Gastrocnemius medialis (tissue), 4 donors: ENCODE results near the gene ZMYND8. TPM values are rescaled to one million over a fixed set of nuclear protein-coding genes. Genes with fewer than 3 reads are reported as not detected.

ENCODE experiments used
- ATAC-seq, 2 donors: fragments of 150-250 bp; one replicate each; pipeline ENCODE4 v1.9.1; 2016
- DNase-seq, 2 donors: peaks; one replicate each; pipeline ENCODE4 v3.0.0-alpha.2; 2019
- H3K27ac ChIP-seq, 4 donors: fragments of 200-600 bp; sonication (generic); 1 replicate in 1 of 4; 2 replicates in 3 of 4; pipeline ENCODE4 v1.5.1; 2016 to 2018; ENCODE audit warnings: mild to moderate bottlenecking in 2 of 4, moderate library complexity in 1 of 4
- H3K27me3 ChIP-seq, 3 donors: fragments of 200-600 bp; sonication (generic) in 2 of 3; 1 replicate in 1 of 3; 2 replicates in 2 of 3; pipeline versions ENCODE4 v1.5.1 to v1.6.0; 2016 to 2019; ENCODE audit warnings: mild to moderate bottlenecking in 1 of 3, moderate library complexity in 1 of 3
- H3K36me3 ChIP-seq, 2 donors: fragments of 200-600 bp; sonication (generic) in 1 of 2; one replicate each; pipeline ENCODE4 v1.5.1; 2017 to 2018
- H3K4me1 ChIP-seq, 2 donors: fragments of 200-600 bp; sonication (generic) in 1 of 2; one replicate each; pipeline ENCODE4 v1.5.1; 2016 to 2017; ENCODE audit warnings: mild to moderate bottlenecking in 2 of 2
- H3K4me3 ChIP-seq, 4 donors: fragments of 200-600 bp; sonication (generic) in 3 of 4; 1 replicate in 1 of 4; 2 replicates in 3 of 4; pipeline ENCODE4 v1.5.1; 2016 to 2019; ENCODE audit warnings: mild to moderate bottlenecking in 2 of 4
- H3K9me3 ChIP-seq, 3 donors: fragments of 200-600 bp; sonication (generic) in 2 of 3; 1 replicate in 1 of 3; 2 replicates in 2 of 3; pipeline ENCODE4 v1.5.1; 2016 to 2019
- CTCF ChIP-seq, 5 experiments: fragments of 450-650 bp in 3 of 5; fragments of 200-600 bp in 2 of 5; sonication (generic) in 2 of 5; IDR thresholded peaks in 4 of 5; conservative IDR thresholded peaks in 1 of 5; 1 replicate in 4 of 5; 2 replicates in 1 of 5; pipeline ENCODE4 v1.5.1; 2016 to 2019; ENCODE audit warnings: antibody characterized with exemption in 5 of 5, mild to moderate bottlenecking in 3 of 5, moderate library complexity in 3 of 5
- POLR2A ChIP-seq, 2 donors: fragments of 450-650 bp; IDR thresholded peaks; one replicate each; pipeline ENCODE4 v1.6.1; 2017; ENCODE audit warnings: antibody characterized with exemption in 2 of 2, mild to moderate bottlenecking in 2 of 2, moderate library complexity in 2 of 2
- in situ Hi-C, 4 donors: fragments of 200-750 bp; cut with MboI; loops; one replicate each; pipeline versions ENCODE4 v1.15.0 to v1.8.0; 2017; ENCODE audit warnings: low sequenced_read_pairs in 4 of 4
- intact Hi-C: fragments of 100-400 bp; cut with DNase I; formaldehyde crosslinking; loops from one replicate; pipeline ENCODE4 v1.15.1; 2023; ENCODE audit warnings: low total_unique reads
- total RNA-seq, 4 donors: library from RNA; depleted of rRNA; stranded (reverse); fragments of >200 nt; gene quantifications; one replicate each; pipeline versions ENCODE4 v1.1.0 to v1.2.3, GENCODE V29; 2016

The ZMYND8 gene
- total RNA-seq, 4 donors from 2014 or later: 15.1 to 32.2 (median 19.7) TPM

- H3K27ac ChIP-seq: peak overlapping the region; percentile 78 to 91 (median 83)
- H3K9me3 ChIP-seq: no peaks in the 10 kb centered on the region
- TF ChIP-seq CTCF (IDR thresholded peaks at IDR 0.05 in 4 of 5, conservative IDR thresholded peaks at IDR 0.05 in 1 of 5) (no peak), POLR2A (IDR thresholded peaks at IDR 0.05) (no peak)
- no peaks in the 10 kb centered on the region for H3K36me3 ChIP-seq
- in situ Hi-C loops (no loop called here), intact Hi-C loops (no loop called here)
- ATAC-seq: no peak
- peaks cover 41 to 60% of the 10 kb centered on the region in 2 donors for H3K4me1 ChIP-seq
- no peak overlapping the region for H3K4me3 ChIP-seq
- no peaks in the 10 kb centered on the region for H3K27me3 ChIP-seq
- no peak for DNase-seq
Measured at GRCh38 chr20:47338131-47338628, 18.3 kb downstream of the ZMYND8 start.

- ATAC-seq (no peak), DNase-seq (no peak)
- TF ChIP-seq POLR2A (IDR thresholded peaks at IDR 0.05): no peak
- no peak for TF ChIP-seq CTCF (IDR thresholded peaks at IDR 0.05 in 4 of 5, conservative IDR thresholded peaks at IDR 0.05 in 1 of 5)
- intact Hi-C loops: loop anchor here (2.0 kb wide), 1 partner anchor 19 kb away; the partner anchor contains the start of gene ZMYND8
- no peak overlapping the region for H3K4me3 ChIP-seq
- H3K9me3 ChIP-seq: no peaks in the 10 kb centered on the region
- H3K4me1 ChIP-seq: peaks cover 43 to 63% of the 10 kb centered on the region in 2 donors
- no peaks in the 10 kb centered on the region for H3K36me3 ChIP-seq
- H3K27ac ChIP-seq: peak overlapping the region; percentile 78 to 91 (median 83)
- in situ Hi-C loops: no loop called here
- H3K27me3 ChIP-seq: no peaks in the 10 kb centered on the region
Measured at GRCh38 chr20:47337413-47337812, 19.1 kb downstream of the ZMYND8 start.

- Histone ChIP-seq H3K9me3 (no peaks in the 10 kb centered on the region), H3K27ac (peak overlapping the region; percentile 78 to 91 (median 83)), H3K27me3 (no peaks in the 10 kb centered on the region), H3K4me3 (peak overlapping the region; percentile 8 to 40 (median 16)), H3K4me1 (peaks cover 52 to 74% of the 10 kb centered on the region in 2 donors), H3K36me3 (no peaks in the 10 kb centered on the region)
- DNase-seq: peak; percentile 69 to 81
- intact Hi-C loops: loop anchor here (2.0 kb wide), 1 partner anchor 21 kb away; the partner anchor contains the start of gene ZMYND8
- ATAC-seq: peak; percentile 59 to 75
- TF ChIP-seq POLR2A (IDR thresholded peaks at IDR 0.05): peak; percentile 11 to 24
- TF ChIP-seq CTCF (IDR thresholded peaks at IDR 0.05 in 4 of 5, conservative IDR thresholded peaks at IDR 0.05 in 1 of 5): no peak
- in situ Hi-C loops: no loop called here
Measured at GRCh38 chr20:47336129-47336754, 20.3 kb downstream of the ZMYND8 start.

- intact Hi-C loops (loop anchor here (2.0 kb wide), 2 partner anchors 17 to 21 kb away; partner anchors contain the start of gene ZMYND8), in situ Hi-C loops (no loop called here)
- TF ChIP-seq CTCF (IDR thresholded peaks at IDR 0.05 in 4 of 5, conservative IDR thresholded peaks at IDR 0.05 in 1 of 5): no peak
- no peak for TF ChIP-seq POLR2A (IDR thresholded peaks at IDR 0.05)
- H3K4me1 ChIP-seq: peaks cover 59 to 82% of the 10 kb centered on the region in 2 donors
- peak overlapping the region; percentile 78 to 91 (median 83) for H3K27ac ChIP-seq
- DNase-seq (no peak), ATAC-seq (no peak)
- no peaks in the 10 kb centered on the region for H3K9me3 ChIP-seq
- H3K36me3 ChIP-seq: no peaks in the 10 kb centered on the region
- no peaks in the 10 kb centered on the region for H3K27me3 ChIP-seq
- peak overlapping the region in 2 of 4 donors; percentile 22 to 40 for H3K4me3 ChIP-seq
Measured at GRCh38 chr20:47335251-47336128, 21.0 kb downstream of the ZMYND8 start.
